Dendritic cell treated with granulocyte-macrophage colony-stimulating factor and Interleukin-4, amounts not matched to agents 40 ng/mL and 50 ng/mL, for 4 days (primary cell): ENCODE measurements around the gene LIMS1.
"Not testable (repeated sequence)": the region's sequence is repeated elsewhere in the genome, so short reads cannot be mapped to it uniquely, and the experiment has no call there.

ENCODE experiments used
- H3K27ac Mint-ChIP-seq: one replicate; pipeline ENCODE4 v1.8.0; 2022; ENCODE audit warnings: mild to moderate bottlenecking, mixed read lengths
- H3K27me3 Mint-ChIP-seq: one replicate; pipeline ENCODE4 v1.8.0; 2022; ENCODE audit warnings: mild to moderate bottlenecking, mixed read lengths
- H3K36me3 Mint-ChIP-seq: one replicate; pipeline ENCODE4 v1.8.0; 2022; ENCODE audit warnings: low read depth, mixed read lengths
- H3K4me1 Mint-ChIP-seq: one replicate; pipeline ENCODE4 v1.8.0; 2022; ENCODE audit warnings: low read depth, mixed read lengths
- H3K4me3 Mint-ChIP-seq: one replicate; pipeline ENCODE4 v1.8.0; 2022; ENCODE audit warnings: mild to moderate bottlenecking, moderate library complexity, mixed read lengths
- H3K9me3 Mint-ChIP-seq: one replicate; pipeline ENCODE4 v1.8.0; 2022; ENCODE audit warnings: mixed read lengths
- intact Hi-C: fragments of 100-400 bp; cut with micrococcal nuclease; formaldehyde crosslinking; loops from one replicate; pipeline ENCODE4 v1.15.0; 2022

LIMS1 gene

DNA sequence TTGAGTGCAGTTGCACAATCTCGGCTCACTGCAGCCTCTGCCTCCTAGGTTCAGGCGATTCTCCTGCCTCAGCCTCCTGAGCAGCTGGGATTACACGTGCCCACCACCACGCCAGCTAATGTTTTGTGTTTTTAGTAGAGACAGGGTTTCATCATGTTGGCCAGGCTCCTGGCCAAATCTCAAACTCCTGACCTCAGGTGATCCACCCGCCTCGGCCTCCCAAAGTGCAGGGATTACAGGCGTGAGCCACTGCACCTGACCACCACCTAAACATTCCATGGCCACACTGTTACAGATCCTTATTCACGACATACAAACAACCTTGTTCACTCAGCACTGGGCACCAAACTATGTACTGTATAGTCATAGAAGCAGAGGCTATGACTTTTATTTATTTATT is 116.2 kb downstream of the LIMS1 start:
- intact Hi-C loops, H3K27me3 Mint-ChIP-seq, H3K4me3 Mint-ChIP-seq: not testable (repeated sequence)
- Mint-ChIP-seq H3K36me3 (peaks cover 25% of the 10 kb centered on the region), H3K4me1 (peaks cover 41% of the 10 kb centered on the region), H3K27ac (peak overlapping the region; percentile 32), H3K9me3 (peaks cover 13% of the 10 kb centered on the region)

DNA sequence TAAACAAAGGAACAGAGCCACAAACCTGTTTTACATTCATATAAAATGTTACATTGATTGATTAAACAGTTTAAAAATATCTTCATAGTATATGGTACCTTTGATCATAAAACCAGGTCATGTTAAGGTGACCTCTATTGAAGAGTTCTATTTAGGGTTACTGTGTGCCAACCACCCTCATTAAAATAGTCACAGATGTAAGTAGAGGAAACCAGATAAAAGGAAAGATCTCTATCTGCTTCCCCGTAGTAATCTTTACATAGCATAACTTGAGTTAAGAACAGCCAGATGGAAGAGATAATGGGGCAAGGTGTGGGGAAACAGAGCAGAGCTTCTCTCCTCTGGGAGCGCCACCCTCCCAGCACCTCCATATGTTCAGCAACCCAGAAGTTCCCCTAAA is 117.2 kb downstream of the LIMS1 start:
- H3K27ac Mint-ChIP-seq, H3K27me3 Mint-ChIP-seq, H3K9me3 Mint-ChIP-seq, intact Hi-C loops, H3K4me3 Mint-ChIP-seq: not testable (repeated sequence)
- Mint-ChIP-seq H3K36me3 (peaks cover 15% of the 10 kb centered on the region), H3K4me1 (peaks cover 33% of the 10 kb centered on the region)

DNA sequence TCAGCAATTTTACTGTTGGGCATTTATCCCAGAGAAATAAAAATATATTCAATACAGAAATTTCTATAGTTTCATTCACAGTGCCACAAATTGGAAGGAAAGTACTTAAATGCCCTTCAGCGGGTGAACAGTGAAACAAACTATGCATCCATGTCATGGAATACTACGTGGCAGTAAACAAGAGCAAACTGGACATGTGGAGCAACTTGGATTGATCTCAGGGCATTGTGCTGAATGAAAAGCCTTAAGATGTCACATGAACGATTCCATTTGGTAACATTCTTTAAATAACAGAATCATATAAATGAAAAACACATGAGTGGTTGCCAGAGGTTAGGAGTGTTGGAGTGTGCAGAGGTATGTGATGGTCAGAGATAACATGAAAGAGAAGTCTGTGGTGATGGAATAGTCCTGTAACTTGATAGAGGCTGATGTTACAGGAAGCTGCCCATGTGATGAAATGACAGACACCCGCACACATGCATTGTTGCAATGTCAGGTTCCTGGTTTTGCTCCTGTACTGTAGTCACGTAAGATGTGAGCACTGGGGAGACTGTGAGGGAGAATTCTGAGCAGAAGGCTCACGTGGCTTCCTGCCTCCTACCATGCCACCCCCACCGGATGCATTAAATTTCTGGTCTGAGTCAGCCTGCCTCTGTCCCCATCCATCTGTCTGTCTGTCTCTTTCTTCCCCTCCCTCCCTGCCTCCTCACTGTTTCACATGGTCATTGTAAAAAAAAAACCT is 118.1 kb downstream of the LIMS1 start:
- H3K9me3 Mint-ChIP-seq, H3K36me3 Mint-ChIP-seq, H3K27me3 Mint-ChIP-seq, intact Hi-C loops, H3K4me3 Mint-ChIP-seq: not testable (repeated sequence)
- Mint-ChIP-seq H3K4me1 (peaks cover 25% of the 10 kb centered on the region), H3K27ac (peak overlapping the region; percentile 82)

DNA sequence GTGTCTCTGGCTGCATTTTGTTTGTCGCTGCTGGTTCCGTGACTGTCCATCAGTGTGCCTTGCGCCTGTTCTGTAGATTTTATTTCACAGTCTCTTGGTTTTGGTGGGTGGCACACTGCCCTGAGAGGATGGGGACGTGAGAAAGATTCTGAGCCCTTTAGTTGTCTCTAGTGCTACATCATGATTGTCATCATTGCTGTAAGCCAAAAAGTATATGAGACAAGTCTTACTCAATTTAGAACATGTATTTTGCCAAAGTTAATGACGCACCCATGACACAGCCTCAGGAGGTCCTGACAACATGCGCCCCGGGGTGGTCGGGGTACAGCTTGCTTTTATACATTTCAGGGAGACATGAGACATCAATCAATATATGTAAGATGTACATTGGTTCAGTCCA is 119.2 kb downstream of the LIMS1 start:
- not testable (repeated sequence) for H3K36me3 Mint-ChIP-seq, H3K4me3 Mint-ChIP-seq

DNA sequence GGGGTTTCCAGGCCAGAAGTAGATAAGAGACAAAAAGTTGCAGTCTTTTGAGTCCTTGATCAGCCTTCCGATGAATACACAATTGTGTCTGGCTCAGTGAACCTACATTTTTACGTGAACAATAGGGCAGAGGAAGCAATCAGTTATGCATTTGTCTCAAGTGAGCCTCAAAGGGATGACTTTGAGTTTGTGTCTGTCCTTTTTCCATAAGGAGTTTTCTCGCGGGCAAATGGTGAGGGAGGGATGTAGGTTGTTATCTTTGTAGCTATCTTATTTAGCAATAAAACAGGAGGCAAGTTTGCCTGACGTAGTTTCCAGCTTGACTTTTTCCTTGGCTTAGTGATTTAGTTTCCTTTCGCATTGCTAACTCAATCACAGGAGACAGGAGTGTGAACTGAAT is 119.6 kb downstream of the LIMS1 start:
- H3K9me3 Mint-ChIP-seq, H3K27ac Mint-ChIP-seq, intact Hi-C loops, H3K27me3 Mint-ChIP-seq, H3K36me3 Mint-ChIP-seq, H3K4me3 Mint-ChIP-seq: not testable (repeated sequence)
- H3K4me1 Mint-ChIP-seq = peaks cover 12% of the 10 kb centered on the region

More for the DNA sequence above, 119.2 kb downstream of the LIMS1 start:
- H3K27me3 Mint-ChIP-seq, intact Hi-C loops, H3K9me3 Mint-ChIP-seq, H3K27ac Mint-ChIP-seq: not testable (repeated sequence)
- peaks cover 14% of the 10 kb centered on the region for H3K4me1 Mint-ChIP-seq

DNA sequence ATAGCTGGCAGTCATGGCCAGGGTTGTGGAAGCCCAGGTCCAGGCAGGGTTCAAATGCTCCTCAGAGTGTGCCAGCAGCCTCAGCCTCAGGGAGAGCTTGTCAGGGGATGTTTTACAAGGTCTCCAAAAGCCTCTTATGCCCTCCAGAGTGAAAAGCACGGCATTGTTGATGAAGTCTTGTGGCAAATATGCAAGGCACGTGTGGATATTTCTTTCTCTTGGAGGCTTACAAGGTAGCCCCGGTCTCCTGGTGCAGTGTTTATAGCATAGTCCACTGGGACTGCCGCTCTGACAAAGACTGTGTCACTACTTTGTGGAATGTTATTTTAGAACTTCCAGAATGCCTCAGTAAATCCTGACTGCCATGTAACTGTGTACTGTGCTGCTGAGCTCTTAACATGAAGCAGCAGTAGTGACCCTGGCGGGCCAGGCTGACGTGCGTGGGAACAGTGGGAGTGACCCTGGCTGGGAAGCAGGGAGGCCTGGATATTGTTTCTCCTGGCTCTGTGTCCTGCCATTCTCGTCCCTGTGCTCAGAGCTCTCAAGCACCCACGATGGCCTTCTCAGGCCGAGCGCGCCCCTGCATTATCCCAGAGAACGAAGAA is 120.4 kb downstream of the LIMS1 start:
- H3K27me3 Mint-ChIP-seq, H3K27ac Mint-ChIP-seq, H3K9me3 Mint-ChIP-seq, H3K4me1 Mint-ChIP-seq, intact Hi-C loops, H3K4me3 Mint-ChIP-seq, H3K36me3 Mint-ChIP-seq: not testable (repeated sequence)

DNA sequence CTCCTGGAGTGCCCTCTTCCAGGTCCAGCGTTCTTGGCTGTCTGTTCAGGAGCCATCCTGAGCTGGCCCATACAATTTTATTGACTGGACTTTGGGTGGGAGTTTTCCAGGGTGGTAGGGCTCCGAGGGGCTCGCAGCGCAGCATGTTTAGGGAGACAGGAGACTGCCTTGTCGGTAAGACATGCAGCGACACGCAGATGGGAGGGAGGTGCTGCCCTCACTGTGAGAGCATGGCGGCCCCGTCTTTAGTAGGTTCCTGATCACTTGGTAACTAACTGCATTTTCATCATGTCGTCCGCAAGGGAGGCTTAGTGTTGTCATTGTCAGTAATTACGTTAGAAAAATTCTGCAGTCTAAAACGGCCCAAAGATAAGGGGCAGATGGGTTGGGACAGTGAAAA is 121.0 kb downstream of the LIMS1 start:
- H3K4me1 Mint-ChIP-seq = peaks cover 10% of the 10 kb centered on the region
- intact Hi-C loops, H3K27ac Mint-ChIP-seq, H3K27me3 Mint-ChIP-seq, H3K4me3 Mint-ChIP-seq, H3K9me3 Mint-ChIP-seq: not testable (repeated sequence)
- H3K36me3 Mint-ChIP-seq = peaks cover 12% of the 10 kb centered on the region

DNA sequence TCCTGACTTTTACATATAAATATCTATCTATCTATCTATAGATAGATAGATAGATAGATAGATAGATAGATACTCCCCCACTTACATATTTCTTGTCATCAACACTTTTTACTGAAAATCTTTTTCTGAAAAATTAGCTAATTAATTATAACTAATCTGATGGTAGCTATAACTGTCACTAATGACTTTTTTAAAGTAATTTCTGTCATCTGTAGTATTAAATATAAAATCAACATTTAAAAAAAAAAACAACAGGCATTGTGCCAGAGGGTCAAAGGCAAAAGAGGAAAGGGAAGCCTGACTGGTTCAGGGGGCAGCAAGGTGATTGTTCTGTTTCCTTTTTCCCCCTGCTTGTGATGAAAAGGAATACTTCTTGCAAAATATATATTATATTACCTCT is 122.0 kb downstream of the LIMS1 start:
- intact Hi-C loops, H3K9me3 Mint-ChIP-seq, H3K27ac Mint-ChIP-seq, H3K4me3 Mint-ChIP-seq, H3K27me3 Mint-ChIP-seq: not testable (repeated sequence)
- H3K36me3 Mint-ChIP-seq = peaks cover 12% of the 10 kb centered on the region
- peaks cover 16% of the 10 kb centered on the region for H3K4me1 Mint-ChIP-seq

DNA sequence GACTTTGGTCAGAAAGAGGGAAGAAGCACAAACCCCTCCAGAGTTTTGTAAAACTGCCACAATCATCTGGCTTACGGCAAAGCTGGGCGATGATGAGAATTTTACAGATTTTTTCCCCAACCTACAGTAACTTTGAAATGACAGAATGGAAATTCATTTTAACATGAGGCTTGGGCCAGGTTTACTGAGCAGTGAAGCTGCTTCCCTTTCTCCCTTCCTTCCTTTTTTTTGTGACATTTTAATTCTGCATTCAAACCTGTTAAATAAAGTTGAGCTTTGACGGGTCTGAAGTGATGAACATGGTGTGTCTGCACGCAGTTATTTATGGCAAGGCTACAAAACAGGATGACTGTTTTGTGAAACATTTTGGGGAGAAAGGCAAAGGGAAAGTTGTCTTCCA is 123.2 kb downstream of the LIMS1 start:
- H3K27me3 Mint-ChIP-seq, intact Hi-C loops, H3K27ac Mint-ChIP-seq, H3K4me3 Mint-ChIP-seq, H3K9me3 Mint-ChIP-seq: not testable (repeated sequence)
- Mint-ChIP-seq H3K4me1 (peaks cover 22% of the 10 kb centered on the region), H3K36me3 (peaks cover 25% of the 10 kb centered on the region)

DNA sequence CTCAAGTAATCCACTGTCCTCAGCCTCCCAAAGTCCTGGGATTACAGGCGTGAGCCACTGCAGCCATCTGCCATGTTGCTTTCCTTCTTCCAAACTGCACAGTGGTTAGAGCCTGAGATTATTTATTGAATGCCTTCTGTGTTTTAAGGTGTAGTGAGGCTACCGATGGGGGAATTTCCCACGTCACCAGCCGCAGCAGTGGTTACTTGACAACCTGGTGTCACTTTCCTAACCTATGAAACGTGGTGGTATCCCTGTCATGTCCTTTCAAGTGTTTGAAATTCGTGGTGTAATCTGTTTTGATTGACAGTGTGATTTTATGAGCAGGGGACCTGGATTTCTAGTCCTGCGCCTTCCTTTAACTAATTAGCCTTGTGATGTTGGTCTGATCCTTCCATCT is 124.3 kb downstream of the LIMS1 start:
- H3K27ac Mint-ChIP-seq = not testable (repeated sequence)

DNA sequence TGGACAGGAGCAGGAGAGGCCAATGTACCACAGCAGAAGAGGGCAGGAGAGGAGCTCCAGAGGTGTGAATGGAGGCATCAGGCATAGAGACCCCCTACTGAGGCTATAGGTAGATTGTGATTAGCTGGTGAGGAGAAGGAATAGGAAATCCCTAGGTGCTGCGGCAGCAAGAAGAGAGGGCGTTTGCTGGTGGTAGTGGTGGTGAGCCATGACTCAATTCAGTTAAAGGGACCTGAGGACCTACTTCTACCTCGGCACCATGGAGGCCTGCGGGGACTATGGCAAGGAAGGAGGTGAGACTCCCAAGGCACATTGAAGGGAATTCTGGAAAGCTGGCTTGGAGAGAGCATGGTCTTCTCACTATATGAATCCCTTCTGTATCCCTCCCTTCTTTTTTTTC is 127.2 kb downstream of the LIMS1 start:
- H3K4me1 Mint-ChIP-seq = peaks cover 32% of the 10 kb centered on the region
- H3K27ac Mint-ChIP-seq = peak overlapping the region; percentile 53
- H3K36me3 Mint-ChIP-seq = peaks cover 47% of the 10 kb centered on the region
- H3K27me3 Mint-ChIP-seq, H3K4me3 Mint-ChIP-seq, intact Hi-C loops, H3K9me3 Mint-ChIP-seq: not testable (repeated sequence)

More for the DNA sequence above, 124.3 kb downstream of the LIMS1 start:
- H3K9me3 Mint-ChIP-seq, H3K27me3 Mint-ChIP-seq, intact Hi-C loops, H3K4me3 Mint-ChIP-seq: not testable (repeated sequence)
- peaks cover 35% of the 10 kb centered on the region for H3K36me3 Mint-ChIP-seq
- peaks cover 27% of the 10 kb centered on the region for H3K4me1 Mint-ChIP-seq

DNA sequence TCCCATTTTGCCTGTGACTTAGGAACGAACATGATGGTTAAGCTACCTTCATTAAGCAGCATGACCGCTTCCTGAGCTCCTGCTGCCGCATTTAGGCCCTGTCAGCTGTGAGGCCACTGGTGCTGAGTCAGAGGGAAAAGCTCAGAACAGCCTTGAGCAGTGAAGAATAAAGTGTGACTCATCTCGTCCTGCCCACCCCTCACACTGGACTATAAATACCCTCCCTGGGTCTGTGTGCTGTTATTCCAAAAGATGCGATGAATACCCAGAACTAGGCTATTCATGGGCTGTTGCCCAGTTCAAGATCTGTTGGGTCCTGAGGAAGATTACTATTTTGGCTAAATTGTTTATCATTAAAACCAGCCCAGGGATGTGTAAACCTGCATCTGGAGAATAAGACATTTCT is 127.9 kb downstream of the LIMS1 start:
- intact Hi-C loops, H3K4me3 Mint-ChIP-seq, H3K27me3 Mint-ChIP-seq, H3K9me3 Mint-ChIP-seq: not testable (repeated sequence)
- peaks cover 32% of the 10 kb centered on the region for H3K4me1 Mint-ChIP-seq
- peak overlapping the region; percentile 53 for H3K27ac Mint-ChIP-seq
- H3K36me3 Mint-ChIP-seq = peaks cover 47% of the 10 kb centered on the region

DNA sequence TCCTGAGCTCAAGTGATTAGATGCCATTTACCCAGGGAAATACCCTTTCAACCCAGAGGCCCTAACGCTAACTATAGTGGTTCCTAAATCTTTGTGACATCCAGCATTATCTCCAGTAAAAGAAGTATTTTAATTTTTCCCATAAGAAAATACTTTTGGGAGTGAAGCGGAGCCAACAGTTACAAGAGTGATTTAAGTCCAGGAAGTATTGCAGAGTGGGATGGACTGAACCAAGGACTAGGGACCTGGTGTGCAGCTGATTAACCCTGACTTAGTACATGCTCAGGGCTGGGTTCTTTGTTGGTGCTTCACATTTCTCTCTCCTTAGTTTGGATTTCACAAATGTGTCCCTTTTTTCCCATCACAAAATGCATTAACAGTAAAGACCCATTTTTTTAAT is 129.1 kb downstream of the LIMS1 start:
- H3K27me3 Mint-ChIP-seq, H3K9me3 Mint-ChIP-seq, H3K4me3 Mint-ChIP-seq, intact Hi-C loops: not testable (repeated sequence)
- Mint-ChIP-seq H3K36me3 (peaks cover 55% of the 10 kb centered on the region), H3K4me1 (peaks cover 32% of the 10 kb centered on the region), H3K27ac (peak overlapping the region; percentile 53)

DNA sequence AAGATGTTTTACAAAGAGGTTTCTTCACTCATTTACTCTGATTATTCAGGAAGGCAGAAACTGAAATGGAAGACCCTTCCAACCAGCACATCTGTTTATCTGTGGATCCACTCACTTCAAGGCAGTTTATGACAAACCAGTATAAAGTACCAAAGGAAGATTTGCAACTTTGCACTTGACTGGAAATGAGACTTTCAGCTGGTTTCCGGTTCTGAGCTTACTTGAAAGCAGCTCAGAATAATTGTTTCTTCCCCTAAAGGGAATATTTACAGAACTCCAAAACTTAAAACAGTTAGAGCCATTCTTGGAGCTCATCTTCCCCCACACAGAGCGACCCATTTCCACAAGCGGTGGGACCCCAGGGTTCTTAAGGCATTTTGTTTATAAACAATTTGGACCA is 129.8 kb downstream of the LIMS1 start:
- H3K27me3 Mint-ChIP-seq, H3K27ac Mint-ChIP-seq, H3K4me3 Mint-ChIP-seq, intact Hi-C loops, H3K9me3 Mint-ChIP-seq: not testable (repeated sequence)
- H3K4me1 Mint-ChIP-seq = peaks cover 32% of the 10 kb centered on the region
- H3K36me3 Mint-ChIP-seq = peaks cover 63% of the 10 kb centered on the region

DNA sequence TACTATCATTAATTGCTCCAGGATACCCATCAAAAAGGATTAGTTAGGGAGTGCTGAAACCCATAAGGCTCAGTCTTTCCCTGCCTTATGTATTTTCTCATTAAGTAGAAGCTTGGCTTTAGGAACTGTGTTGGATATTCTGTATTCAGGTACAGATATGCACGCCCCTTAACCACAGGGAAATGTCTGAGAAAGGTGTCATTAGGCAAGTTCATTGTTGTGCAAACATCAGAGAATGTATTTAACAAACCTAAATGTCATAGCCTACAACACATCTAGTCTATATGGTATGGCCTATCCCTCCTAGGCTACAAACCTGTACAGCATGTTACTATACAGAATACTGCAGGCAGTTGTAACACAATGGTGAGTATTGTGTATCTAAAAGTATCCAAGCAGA is 130.7 kb downstream of the LIMS1 start:
- H3K9me3 Mint-ChIP-seq, intact Hi-C loops, H3K27ac Mint-ChIP-seq, H3K27me3 Mint-ChIP-seq, H3K4me3 Mint-ChIP-seq: not testable (repeated sequence)
- Mint-ChIP-seq H3K4me1 (peaks cover 31% of the 10 kb centered on the region), H3K36me3 (peaks cover 63% of the 10 kb centered on the region)
